ENCODE data around the gene ZNF540.
A peak's percentile ranks its signal among the peaks of the same experiment; 100 is the strongest.
"Not testable (repeated sequence)": the region's sequence is repeated elsewhere in the genome, so short reads cannot be mapped to it uniquely, and the experiment has no call there.

ZNF540 gene

DNA sequence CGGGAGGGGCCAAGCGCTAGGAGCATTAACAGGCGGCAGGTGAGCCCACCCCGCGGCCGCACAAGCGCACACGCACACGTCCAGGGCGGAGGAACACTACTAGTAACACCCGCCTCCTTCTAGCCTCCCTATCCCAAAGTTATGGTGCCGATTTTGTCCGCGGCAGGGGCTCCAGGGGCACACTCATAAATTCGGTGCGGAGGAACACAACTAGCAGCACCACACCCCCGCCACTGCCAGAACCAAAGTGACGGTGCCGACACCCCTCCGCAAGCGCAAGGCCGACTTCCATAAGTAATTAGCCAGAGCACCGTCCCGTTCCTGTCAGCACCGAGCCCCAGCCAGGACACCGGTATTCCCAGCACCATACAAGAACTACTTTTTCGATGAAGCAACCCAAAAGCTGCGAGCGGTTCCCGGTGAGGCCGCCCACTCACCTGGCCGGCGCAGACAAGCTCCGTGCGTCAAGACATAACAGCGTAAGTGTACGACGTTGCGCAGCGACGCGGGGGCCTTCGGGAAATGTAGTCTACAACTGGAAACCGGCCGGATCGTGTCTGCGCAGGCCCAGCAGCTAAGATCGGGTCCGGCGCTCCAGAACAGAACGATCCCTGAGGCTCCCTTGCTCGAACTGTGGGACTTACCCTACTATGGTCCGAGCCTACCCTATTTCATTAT is at the start of gene ZNF540, which contains the start of gene ZNF571:
Gene ZNF540, plus strand, starts transcription at position 573 of the 678 bp plus-strand sequence. CDS start 3,572 bp downstream, outside the sequence.
Gene ZNF571, minus strand, starts transcription at position 489 of the 678 bp plus-strand sequence. CDS start 8,116 bp downstream, outside the sequence.
- DNase-seq = peak; percentile 91 to 94 (median 92)

DNA sequence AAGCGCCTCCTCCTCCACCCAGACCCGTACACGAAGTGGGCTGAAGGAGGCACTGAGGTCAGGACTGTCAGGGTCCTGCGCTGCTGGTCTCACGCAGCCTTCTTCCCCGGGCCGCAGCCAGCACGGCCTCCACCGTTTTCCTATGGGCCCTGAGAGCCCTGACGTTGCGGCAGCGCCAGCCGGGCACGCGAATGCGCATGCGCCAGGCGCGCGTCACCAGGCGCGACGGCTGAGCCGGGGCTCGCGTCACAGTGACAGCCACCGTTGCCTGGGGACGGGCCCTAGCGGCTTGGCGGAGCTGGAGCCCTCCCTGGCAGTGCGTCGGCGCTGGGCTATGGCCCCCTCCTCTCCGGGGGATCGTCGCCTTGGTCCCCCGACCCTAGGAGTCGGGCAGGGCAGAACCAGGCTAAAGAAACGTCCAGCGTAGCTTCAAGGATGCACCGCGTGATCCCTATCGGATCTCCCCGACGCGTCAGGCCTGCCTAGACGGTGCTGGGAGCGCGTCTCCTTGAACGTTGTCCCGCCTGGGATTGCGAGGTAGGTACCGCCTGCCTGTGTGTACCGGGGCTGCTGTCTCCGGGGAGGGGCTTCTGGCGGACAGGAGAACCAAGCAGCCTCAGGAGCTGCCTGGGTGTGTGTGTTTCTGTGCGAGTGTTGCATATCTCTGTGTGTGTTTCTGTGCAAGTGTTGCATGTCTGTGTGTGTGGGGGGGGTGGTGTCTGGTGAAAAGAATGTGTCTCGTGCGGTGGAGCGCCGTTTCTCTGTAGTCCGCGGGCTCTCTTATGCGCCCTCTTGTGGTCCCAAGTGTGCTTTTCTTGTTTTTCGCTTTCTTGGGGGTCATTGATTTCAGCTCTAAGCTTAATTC is 43.3 kb upstream of the ZNF540 start:
- DNase-seq = peak; percentile 69 to 84 (median 81)

- no peak for DNase-seq
These were observed 31.2 kb upstream of the ZNF540 start for GRCh38 chr19:37563518-37563917.

GRCh38 chr19:37564624-37565369 is 29.9 kb upstream of the ZNF540 start:
- no peak for DNase-seq

DNA sequence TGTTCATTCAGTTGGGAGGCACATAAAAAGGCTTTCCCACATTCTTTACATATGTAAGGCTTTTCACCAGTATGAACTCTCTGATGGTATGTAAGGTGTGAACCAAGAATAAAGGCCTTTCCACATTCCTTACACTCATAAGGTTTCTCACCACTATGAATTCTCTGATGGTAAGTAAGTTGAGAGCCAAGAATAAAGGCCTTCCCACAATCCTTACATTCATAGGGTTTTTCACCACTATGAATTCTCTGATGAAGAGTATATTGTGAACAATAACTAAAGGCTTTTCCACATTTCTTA is 29.4 kb upstream of the ZNF540 start:
- DNase-seq = no peak

DNA sequence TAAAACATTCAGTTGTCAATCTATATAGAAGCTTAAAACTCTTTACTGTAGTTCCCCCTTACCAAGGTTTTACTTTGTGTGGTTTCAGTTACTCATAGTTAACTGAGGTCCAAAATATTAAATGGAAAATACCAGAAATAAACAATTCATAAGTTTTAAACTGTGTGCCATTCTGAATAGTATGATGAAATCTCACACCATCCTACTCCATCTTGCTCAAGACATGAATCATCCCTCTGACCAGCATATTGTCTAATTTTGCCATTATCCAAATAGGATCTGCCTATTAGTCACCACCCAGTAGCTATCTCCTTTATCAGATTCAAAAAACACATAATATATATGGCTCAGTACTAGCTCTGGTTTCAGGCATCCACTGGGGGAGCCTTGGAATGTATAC is 22.5 kb upstream of the ZNF540 start:
- peak; percentile 20 to 48 (median 36) for DNase-seq

DNA sequence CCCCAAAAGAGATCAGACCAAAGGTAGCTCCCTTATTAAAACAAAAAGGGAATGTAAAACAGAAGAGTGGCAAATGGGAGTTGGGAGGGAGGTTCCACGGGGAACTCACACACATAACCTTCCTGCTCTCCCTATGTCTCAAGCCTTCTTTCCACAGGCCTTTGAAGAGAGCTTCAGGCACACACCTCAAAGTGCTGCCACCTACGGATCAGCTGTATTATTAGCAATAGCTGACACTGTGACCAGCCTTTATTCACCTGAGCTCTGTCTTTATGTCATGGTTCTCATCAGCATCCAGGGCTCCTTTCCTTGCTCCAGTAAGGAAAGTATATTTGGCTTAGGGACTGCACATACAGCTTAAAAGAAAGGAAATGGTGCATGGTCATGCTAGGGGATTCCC is 11.3 kb upstream of the ZNF540 start:
- no peak for DNase-seq

GRCh38 chr19:37593996-37594303 is 726 bp upstream of the ZNF540 start:
- DNase-seq = no peak

- DNase-seq = peak; percentile 59 to 71 (median 63)
These were observed 306 bp downstream of the ZNF540 start for GRCh38 chr19:37594982-37595382.

DNA sequence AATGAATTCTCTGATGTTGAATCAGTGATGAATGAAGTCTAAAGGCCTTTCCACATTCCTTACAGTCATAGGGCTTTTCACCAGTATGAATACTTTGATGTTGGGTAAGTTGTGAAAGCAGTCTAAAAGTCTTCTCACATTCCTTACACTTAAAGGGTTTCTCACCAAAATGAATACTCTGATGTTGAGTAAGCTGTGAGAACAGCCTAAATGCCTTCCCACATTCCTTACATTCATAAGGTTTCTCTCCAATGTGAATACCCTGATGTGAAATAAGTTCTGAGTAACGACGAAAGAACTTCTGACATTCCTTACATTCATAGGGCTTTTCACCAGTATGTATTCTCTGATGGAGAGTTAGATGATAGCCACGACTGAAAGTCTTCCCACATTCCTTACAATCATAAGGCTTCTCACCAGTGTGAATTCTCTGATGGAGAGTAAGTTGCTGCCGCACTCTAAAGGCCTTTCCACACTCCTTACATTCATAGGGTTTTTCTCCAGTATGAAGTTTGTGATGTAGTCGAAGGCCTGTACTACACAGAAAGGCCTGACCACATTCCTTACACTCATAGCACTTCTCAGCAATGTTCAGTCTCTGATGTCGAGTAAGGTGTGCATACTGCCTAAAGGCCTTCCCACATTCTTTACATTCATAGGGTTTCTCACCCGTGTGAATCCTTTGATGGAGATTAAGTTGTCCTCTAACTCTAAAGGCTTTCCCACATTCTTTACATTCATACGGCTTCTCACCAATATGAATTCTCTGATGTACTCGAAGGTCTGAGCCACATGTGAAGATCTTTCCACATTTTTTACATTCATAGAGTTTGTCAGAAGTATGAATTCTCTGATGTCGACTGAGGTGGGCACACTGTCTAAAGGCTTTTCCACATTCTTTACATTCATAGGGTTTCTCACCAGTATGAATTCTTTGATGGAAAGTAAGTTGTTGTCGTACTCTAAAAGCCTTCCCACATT is 40.7 kb downstream of the ZNF540 start:
- no peak for DNase-seq

DNA sequence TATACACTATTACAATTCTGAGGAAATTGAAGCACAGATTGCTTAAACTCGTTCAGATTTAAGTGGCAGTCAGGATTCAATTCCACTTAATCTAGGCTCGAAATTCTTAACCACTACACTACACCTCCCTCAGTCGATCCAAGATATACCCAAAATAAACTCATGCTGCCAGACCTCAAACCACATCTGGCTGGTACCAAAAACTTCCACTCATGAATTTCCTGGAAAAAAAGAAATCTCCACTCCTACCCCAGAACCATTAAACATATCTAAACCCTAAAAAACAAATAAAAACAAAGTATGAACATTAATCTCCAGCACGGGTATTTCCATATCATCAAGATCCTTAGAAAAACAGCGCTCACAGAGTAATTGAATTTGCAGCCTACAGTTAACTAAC is 59.4 kb downstream of the ZNF540 start:
- DNase-seq = no peak

DNA sequence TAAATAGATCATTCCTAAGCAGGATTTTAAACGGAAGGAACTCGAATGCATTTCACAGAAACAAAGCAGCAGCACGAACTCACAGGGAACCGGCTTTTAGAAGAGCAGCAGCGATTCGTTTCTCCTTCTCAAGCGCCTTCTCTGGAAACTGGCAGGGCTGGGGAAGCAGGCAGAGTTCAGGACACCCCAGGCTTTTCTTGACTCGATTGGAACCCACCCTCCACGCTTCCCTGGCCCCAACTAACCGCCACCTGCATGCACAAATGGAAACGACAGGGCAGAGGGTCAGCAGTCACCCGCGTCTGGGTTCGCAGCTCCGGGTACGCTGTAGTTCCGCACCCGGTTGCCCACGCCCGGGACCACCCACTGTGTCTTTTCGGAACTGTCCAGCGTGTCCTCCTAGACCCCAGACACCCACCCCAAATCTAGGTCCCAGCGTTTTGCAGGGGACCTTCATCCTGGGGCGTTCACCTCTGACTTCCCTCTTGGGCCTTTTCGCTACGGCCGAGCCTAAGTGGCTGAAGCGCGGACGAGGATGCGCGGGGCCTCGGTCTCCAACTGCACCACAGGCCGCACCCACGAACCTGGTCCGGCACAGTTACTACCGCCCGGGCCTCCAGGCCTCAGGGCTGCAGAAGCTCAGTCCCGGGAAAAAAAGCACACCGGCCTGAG is 60.1 kb downstream of the ZNF540 start:
- DNase-seq = peak; percentile 32 to 62 (median 38)

DNA sequence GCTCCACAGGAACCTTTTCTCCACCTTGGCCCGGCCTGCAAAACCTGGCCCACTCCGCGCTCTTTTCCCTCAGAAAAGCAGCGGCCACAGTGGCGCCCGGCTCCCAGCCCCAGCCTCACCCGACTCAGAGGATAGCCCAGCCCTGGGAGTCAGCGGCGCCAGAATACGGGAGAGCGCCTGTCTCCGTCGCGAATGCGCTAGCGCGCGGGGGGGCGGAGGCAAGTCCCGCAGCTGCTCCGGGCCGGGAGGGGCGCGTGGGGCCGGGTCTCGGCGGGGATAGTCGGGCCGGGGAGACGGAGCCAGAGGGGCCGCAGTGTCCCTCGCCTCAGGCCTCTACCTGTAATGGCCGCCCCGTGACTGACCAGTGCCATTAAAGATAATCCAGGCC is 60.6 kb downstream of the ZNF540 start, which contains the start of gene ZFP30:
Gene ZFP30, minus strand, starts transcription at position 165 of the 388 bp plus-strand sequence. CDS start 7,643 bp downstream, outside the sequence.
- peak; percentile 69 to 95 (median 89) for DNase-seq

GRCh38 chr19:37655689-37656371 is 61.2 kb downstream of the ZNF540 start:
- peak; percentile 82 to 94 (median 87) for DNase-seq

GRCh38 chr19:37657157-37657556 is 62.5 kb downstream of the ZNF540 start:
- DNase-seq = not testable (repeated sequence)
